ENCODE data around the gene KCNF1.

The KCNF1 gene

DNA sequence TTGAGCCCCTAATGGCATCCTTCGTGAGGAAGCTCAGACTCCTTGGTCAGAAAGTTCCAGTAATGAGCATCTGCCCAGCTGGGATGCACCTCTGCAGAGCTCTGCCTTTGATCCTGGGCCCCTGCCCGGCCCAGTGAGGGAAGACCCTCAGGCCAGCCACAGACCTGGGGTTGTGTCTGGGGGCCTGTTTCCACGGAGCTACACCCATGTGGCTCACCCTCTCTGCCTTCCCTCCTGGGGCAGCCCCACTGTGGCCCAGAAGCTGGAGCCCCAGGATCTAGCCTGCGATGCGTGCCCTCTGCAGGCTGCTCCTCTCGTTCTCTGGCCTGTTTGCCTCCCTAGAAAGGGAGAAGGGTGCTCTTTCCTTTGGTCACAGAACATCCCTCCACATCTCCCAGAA, 9.8 kb downstream of the KCNF1 start:
- no peak for DNase-seq

DNA sequence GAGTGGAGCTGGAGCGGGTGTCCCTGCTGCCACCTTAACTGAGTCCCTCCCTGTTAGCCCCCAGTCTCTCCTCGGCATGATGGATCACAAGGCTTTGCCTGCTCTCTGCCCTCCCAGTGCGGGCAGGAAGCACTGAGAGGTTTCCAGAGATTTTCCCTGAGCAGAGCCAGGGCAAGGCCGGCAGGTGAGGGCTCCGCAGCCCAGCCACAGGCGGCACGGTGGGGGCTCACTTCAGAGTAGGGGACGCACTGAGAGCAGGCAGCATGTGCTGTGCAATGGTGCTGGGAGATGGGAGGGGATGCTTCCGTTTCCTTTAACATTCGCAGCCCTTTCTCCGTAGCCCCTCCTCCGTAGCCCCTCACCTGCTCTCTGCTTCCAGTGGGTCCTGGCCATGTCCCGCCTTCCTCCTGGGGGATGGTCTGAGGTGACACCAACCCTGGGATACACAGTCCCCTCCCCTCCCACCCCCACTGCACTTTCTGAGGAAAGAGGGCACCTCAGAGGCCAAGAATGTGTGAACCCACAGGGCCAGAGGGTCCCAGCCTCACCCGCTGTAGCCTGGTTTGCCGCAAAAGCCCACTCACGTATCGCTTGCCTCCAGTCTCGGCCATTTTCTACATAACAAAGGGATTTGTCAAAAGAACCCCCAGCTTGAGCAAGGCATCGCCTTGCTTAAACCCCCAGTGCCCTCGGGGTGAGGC, 10.7 kb downstream of the KCNF1 start:
- DNase-seq = no peak

DNA sequence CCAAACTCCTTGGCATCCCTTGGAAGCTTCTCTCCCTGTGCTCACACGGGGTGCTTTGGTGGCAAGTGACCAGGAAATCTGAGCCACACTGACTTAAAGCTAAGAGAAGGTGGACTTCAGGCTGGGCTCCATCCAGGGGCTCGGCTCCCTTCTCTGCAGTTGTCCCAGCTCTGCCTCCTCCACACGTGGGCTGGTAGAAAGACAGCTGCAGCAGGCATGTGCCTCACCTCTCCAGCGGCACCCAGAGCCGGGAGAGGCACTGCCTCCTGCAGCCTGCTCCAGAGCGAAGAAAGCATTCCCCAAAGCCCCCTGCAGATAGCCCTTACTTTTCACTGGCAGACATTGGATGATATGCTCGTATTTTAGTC, 11.3 kb downstream of the KCNF1 start:
- DNase-seq = no peak

DNA sequence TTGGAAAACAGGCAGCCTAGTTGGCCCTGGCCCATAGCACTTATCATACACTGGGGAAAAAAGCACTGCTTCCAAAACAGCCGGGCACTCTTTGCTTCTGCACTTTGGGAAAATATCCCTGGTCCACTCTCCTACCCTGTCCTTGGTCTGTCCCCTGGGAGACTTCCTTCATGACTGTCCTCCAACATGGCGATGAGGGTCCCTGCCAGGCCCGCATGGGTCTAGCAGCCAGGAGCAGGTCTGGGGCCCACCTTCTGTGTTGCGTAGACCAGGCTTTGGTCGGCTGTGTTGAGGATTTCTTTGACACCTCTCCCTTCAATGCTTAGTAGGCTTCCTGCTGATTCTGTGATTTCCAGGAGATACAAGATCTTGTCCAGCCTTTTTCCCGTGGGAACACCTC, 12.2 kb downstream of the KCNF1 start:
- no peak for DNase-seq

DNA sequence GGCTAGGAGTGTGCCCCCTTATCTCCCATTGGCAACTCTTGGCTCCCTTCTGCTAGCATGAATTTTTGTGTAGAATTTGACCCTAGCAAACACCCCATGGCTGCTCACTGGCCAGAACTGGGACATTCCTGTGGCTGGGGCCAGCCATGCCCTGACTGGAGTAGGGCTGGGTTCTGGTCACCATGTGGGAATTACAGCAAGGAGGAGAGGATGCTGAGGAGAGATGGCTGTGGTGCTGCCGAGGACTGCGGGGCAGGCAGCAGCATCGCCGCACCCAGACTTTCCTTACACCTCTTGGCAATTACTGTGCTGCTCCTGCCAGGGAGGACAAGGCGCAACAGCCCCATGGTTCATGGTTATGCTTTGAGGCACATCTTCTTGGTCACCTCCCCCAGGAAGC, 12.7 kb downstream of the KCNF1 start:
- DNase-seq = no peak

DNA sequence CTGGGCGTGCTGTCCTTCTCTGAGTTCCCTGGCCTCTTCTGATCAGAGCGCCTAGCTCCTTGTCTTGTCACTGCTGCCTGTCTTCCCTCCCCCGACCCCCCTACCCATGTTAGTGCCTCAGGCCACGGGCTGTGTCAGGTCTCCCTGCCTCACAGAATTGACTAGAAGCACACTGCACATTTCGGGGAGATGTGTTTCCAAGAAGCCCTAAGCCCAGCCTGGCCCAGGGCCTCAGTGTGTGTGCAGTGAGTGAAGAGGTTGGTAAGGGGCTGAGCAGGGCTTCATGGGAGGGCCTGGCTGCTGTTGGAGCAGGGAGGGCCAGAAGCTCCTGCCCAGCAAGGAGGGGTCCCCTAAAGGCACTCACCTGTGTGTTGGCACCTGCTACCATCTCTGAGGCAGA, 13.1 kb downstream of the KCNF1 start:
- DNase-seq = no peak

DNA sequence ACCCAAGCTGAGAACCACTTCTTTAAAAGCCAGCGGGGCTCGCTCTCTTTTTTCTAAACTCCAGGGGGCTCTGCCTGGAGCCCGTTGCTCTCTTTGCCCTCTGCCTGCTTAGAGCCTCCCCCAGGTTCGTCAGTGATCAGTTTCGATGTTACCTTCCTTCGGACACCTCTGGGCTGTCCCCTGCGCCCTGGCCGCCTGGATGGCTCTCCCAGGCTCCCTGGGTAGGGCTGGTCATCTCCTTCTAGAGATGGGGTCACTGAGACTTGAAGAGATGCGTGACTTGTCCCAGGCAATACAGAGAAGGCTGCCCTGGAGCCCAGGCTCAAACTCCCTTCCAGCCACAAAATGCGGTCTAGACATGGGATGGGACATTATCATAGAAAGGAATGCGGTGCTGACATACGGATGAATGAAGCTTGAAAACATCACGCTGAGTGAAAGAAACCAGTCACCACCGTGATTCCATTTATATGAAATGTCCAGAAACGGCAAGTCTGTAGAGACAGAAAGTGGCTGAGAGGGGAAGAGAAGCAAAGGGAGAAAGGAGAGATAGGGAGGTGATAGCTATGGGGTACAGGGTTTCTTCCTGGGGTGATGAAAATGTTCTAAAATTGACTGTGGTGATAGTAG, 14.6 kb downstream of the KCNF1 start:
- no peak for DNase-seq

DNA sequence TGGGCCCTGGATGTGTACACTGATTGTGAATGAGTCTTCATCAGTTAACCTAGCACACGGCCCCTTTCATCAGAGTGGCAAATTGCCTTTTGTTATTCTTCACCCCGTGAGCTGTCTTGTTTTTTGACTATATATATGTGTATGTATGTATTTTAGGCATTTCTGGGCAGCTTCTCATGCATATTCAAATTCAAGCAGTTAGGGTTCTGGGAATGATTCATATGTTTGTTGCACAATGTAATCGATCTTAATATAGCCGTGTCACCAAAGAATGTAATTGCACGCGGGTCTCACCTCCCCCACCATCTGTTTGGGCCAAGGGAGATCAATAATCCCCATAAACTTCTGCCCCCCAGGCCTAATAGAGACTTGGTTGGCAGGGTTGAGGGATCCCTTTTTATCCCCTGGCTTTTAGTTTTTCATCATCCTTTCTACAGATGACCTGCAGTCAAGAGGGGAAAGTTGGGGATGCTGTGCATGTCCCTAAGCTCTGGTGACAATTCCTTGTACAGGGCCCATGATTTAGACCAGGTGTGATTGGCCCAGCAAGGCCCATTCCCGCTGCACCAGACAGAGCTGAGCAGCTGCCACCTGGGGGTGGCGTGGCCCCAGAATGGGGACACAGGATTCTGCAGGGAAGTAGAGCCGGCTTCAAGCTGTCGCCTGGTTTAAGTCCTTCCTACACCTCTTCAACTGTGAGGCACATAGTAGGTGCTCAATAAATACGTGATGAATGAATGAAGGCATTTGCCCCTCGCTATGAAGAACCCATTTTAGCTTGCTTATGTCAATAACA, 19.2 kb downstream of the KCNF1 start:
- no peak for DNase-seq

DNA sequence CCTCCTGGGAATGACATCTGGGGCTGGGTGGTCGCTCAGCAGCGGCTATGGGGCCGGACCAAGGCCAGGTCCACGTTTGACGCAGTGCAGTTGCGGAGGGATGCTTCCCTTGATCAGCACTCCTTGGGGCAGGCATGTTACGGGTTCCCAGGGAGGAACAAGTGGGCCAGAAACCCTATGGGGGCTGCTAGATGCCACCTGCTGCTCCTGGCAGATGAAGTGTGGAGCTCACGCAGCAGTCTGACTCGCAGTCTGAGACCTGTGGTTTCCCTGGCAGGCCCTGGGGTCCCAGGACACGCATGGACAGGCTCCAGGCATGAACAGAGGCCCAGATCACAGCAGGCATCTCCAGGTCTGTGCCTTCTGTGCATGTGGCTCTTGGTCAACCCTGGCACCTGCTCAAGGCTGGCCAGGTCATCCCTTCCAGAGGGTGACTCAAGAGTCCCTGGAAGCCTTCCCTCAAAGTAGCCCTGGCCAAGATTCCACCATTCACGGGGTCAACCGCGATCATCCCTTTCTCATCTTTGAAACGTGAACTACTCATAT, 20.0 kb downstream of the KCNF1 start:
- no peak for DNase-seq

DNA sequence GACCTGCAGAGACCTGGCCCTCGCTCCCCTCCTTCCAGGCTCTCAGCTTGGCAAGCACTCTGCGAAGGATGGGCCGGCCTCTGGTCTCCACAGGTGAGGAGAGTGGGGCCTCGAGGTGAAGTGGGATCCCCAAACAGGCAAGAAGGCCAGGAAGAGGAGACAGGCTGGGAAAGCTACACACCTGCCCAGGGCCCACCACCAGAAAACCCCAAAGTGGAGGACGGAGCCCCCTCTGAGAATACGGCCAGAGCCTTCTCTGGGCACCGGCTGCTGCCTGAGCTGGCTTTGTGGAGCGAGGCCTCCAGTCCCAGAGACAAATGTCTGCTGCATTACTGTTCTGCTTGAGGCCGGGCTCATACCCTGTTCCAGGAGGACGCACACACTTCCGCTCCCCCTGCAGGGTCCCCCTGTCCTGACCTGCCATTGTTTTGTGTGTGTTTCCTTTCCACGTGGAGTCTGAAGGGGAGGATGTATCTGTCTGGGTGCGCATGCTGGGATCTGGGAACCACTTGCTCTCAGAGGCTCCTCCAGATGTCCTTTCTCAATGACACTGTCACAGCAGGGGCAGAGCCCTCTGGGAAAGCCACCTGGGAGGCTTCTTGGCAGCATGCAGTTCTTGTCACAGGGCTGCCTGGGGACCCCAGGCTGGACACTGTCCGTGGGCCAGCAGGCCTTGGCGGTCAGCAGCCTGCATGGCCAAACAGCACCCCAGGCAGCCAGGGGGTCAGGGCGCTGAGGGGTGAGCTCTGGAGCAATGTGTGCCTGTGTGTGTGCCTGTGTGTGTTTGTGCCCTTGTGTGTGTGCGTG, 20.8 kb downstream of the KCNF1 start:
- DNase-seq = no peak

DNA sequence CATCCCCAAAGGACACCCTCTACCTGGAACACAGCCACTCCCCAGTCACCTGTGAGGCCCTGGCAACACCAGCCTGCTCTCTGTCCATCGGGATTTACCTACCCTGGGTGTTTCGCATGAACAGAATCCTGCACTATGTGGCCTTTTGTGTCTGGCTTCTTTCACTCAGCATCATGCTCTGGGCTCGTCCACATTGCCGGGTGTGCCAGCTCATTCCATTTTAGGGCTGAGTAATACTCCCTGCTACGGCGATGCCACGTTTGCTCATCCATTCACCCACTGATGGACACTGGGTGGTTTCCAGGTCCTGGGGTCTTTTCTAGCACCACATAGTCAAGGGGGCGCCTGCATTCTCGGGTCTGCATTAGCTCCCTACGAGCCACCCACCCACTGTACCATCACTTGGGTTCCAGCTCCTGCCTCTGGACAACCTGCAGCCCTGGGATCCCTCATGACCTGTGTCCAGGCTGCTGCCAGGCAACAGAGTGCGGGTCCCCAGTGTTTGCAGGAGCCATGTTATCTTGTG, 22.0 kb downstream of the KCNF1 start:
- no peak for DNase-seq

DNA sequence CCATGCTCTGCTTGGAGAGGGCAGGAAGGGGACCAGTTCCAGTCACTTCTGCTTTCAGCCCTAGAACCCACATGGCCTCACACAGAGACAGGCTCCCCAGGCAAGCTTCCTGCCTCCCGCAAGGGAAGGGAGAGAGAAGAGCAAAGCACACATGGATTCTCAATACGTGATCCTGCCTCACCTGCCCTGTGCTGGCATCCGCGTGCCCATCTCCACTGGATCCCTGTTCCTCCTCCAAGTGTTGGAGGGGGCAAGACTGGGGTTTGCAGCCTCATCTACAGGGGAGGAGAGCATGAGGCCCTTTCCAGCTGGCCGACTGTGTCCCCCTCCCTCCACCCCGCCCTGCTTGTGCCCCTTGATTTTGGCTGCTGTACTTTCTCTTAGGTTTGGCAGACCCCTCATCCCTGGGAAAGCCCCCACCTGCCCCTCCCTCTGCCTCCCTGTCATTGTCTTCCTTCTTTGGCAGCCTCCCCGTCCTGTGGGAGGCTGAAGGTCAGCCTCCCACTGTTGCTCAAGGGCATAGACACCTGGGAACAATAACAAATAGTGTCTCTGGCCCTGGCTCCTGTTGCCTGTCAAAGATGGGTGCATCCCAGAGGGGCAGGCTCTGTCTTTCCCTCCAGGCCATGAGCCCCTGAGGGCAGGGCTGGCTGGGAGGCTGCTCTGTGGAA, 22.7 kb downstream of the KCNF1 start:
- no peak for DNase-seq

DNA sequence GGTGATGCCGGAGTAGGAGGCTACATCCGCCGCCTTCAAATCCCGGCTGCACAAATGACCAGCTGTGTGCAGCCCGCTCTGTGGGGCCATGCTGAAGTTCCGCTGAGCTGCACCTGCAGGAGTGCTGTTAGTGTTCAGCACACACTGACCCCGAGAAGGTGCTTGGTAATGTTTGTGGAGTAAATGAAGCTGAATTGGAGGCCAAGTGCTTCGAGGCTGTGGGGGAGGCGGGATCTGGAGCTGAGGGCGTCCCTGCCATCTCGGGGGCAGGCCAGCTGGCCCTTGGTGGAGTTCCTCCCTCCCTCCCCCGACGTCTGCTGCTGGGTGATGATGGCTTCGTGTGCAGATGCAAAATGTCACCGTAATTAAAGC, 23.2 kb downstream of the KCNF1 start:
- no peak for DNase-seq

DNA sequence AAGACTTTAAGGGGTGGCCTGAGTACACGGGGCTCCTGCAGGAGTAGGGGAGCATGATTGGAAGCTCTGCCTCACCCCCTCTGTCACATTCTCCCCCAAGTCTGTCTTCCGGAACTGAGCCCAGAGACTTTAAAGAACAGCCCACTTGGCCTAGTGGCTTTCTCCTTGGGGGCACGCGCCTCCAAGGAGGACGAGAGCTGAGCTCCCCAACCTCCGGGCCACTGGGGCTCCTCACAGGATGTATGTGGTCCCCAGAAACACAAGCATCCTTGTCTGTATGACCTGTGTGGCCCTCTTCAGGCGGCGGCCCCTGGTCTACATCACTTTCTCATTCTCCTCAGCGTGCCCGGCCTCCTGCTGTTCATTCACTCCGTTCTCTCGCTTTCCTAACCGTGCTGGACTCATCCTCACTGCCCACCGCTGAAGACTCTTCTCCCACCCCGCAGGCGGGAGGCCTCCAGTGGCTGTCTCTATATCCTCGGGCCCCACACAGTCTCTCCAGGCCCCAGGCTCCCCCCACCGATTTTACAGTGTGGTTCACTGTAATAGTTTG, 23.7 kb downstream of the KCNF1 start:
- DNase-seq = no peak

DNA sequence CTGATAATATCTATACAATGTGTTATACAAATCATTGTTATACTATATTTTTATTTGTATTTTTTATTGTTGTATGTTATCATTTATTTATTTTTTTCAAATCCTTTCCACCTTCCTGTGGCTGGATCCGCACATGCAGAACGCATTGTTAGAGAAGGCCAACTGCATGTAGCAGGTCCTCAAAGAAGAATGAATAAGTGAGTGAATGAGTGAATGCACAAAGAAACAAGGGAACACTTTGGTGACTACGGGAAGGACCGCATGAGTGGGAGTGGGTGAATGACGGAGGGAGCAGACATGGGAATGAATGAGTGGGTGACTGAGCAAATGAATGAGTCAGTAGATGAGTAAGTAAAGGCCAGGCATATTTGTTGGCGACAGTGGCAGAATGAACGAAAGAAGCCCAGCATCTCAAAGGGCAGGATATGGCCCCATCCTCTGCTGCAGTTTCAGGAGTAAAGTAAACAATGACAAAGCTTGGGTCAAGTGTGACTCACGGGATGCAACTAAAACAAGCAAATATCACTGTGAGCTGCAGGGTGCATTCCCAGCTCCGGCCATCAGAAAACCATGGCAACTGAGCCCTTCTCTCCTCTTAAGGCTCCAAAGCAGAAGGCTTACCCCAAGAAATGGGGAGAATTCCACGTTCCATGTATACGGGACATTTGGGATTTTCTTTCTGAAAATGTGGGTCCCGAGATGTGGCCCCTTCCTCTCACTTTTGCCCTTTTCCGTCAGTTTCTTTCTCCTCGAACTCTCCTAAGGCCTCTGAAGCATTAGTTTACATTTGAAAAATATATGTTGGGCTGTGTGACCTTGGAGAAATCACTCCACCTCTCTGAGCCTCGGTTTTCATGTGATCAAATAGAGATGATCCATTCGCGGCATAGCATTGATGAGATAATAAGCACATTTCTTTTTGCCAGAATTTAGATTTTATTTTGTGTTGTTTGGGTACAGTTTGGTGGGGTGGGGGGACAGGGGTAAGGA, 24.5 kb downstream of the KCNF1 start:
- peak; percentile 21 to 38 (median 22) for DNase-seq

DNA sequence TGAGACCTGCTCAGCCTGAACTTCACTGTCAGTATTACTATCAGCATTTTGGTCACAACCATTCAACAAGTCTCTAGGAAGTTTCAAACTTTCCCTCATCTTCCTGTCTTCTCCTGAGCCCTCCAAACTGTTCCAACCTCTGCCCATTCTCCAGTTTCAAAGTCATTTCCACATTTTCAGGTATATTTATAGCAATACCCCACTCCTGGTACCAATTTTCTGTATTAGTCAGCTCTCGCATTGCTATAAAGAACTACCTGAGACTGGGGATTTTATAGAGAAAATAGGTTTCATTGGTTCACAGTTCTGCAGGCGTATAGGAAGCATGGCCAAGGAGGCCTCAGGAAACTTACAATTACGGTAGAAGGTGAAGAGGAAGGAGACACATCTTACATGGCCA, 27.3 kb downstream of the KCNF1 start:
- DNase-seq = no peak

DNA sequence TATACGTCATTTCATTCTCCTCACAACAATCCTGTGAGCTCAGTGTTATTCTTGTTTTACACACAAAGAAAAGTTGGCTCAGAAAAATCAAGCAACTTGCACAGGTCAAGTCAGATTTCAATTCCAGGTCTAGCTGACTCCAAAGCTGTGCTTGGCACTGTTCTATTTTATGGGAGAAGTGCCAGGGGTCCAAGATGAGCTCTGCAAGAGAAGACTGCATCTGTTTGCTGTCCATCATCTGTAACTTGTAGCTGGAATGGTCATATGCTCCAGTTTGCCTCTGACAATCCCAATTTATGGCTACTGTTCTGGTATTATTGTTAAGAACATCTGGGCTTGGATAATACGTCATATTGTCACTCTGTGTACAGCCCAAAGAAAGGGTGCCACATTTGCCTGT, 28.9 kb downstream of the KCNF1 start:
- DNase-seq = no peak

DNA sequence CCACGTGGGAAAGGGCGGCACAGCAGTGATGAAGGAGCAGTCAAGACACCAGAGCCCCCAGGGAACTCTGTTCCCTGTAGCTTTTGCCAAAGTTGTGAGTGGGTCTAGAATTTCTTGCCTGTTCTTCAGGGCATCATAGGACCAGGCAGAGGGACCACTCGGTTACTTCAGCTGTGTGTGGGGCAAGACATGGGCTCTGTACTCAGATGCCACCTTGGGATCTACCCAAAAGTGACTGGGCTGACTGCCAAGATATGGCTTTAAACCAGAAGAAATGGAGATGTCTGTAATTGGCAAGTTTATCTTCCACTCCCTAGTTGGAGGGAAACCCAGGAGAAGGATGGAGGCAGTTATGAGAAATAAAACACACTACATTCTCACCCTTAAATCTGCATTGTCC, 29.6 kb downstream of the KCNF1 start:
- DNase-seq = no peak

DNA sequence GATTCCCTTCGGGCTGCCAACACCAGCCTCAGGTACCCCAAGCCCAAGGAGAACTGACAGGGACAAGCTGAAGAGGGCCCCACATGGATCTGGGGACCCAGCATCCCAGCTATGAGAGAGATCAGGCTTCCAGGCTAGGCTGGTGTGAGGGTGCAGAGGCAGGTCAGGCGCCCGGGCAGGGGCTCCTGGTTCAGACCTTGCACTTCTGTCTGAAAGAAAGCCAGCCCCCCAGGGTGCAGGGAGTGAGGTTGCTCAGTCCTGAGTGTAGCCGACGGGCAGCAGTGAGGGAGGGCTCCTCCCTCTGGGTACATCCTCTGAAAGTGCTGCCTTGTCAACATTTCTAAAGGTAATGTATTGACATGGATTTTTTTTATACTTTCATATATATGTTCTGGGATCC, 33.1 kb downstream of the KCNF1 start:
- DNase-seq = no peak

DNA sequence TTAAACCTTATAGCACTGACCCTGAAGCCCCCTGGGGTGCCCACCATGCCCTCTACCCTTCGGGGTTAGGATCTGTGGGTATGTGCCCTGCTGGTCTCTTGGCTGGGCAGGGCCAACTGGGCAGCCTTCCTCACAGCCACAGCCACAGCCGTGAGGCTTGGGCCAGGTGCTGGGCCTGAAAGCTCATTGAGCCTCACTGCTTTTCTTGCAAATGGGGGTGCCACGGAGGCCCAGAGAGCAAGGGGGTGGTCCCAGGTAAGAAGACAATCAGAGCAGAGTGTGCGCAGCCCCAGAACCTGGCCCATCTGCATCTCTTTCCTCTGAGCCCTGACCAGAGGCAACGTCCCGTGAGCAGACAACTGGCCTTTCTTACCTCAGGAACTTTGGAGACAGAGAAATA, 34.7 kb downstream of the KCNF1 start:
- no peak for DNase-seq

DNA sequence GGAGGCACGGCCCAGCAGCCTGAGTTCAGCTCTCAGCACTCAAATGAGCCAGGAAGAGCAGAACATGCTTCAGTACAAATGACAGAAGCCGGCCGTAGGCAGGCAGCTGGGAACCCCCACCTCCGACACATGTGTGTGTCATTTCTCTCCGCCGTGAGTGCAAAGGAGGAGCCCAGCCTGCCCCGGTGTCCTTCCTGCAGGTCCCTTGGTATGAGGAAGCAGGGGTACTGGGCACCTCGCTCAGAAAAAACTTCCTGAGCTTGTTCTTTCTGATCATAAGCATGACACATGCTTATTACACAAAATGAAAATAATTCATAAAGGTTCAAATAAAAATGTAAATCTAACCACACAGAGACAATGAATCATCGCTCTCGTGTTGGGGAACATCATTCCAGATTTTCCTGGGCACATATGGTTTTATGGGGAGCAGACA, 35.3 kb downstream of the KCNF1 start:
- DNase-seq = peak; percentile 41 to 62 (median 44)
